GM13977 (cell line): ENCODE data around the gene ATP6V1E1.

ENCODE experiments used
- DNase-seq: peaks from one replicate; pipeline ENCODE4 v3.0.0; 2012; ENCODE audit warnings: low spot score
- CTCF ChIP-seq: IDR thresholded peaks from 2 replicates; pipeline ENCODE4 v1.5.1; 2012; ENCODE audit warnings: mild to moderate bottlenecking, control low read depth; ENCODE audit not compliant: insufficient read depth; ENCODE audit errors: extremely low read depth, missing control alignments
- in situ Hi-C: fragments of 300-500 bp; cut with MboI; formaldehyde crosslinking; loops from one replicate; pipeline ENCODE4 v1.12.0; 2022; ENCODE audit warnings: low sequenced_read_pairs, low pct_unique_long_range_greater_than_20kb, mixed read lengths, inconsistent platforms; ENCODE audit not compliant: unreplicated experiment

Gene ATP6V1E1

GRCh38 chr22:17587629-17588028 is 40.9 kb downstream of the ATP6V1E1 start:
- TF ChIP-seq CTCF = no peak
- in situ Hi-C loops = no loop called here
- no peak for DNase-seq

- no peak for TF ChIP-seq CTCF
- no peak for DNase-seq
- in situ Hi-C loops = no loop called here
Measured at GRCh38 chr22:17586831-17587440, 41.6 kb downstream of the ATP6V1E1 start.

GRCh38 chr22:17583151-17583550 is 45.4 kb downstream of the ATP6V1E1 start:
- no peak for DNase-seq
- in situ Hi-C loops = no loop called here
- no peak for TF ChIP-seq CTCF

GRCh38 chr22:17581631-17582030 is 46.9 kb downstream of the ATP6V1E1 start:
- DNase-seq = no peak
- in situ Hi-C loops = no loop called here
- TF ChIP-seq CTCF = no peak

- in situ Hi-C loops = no loop called here
- no peak for DNase-seq
- no peak for TF ChIP-seq CTCF
Measured at GRCh38 chr22:17581056-17581455, 47.5 kb downstream of the ATP6V1E1 start.

- no peak for TF ChIP-seq CTCF
- no peak for DNase-seq
- in situ Hi-C loops = no loop called here
Measured at GRCh38 chr22:17580441-17581031, 48.0 kb downstream of the ATP6V1E1 start.

- no peak for DNase-seq
- TF ChIP-seq CTCF = no peak
- in situ Hi-C loops = no loop called here
Measured at GRCh38 chr22:17579535-17579981, 49.0 kb downstream of the ATP6V1E1 start.
